HG03135 (cell line): ENCODE data around the gene GNAI3.

ENCODE experiments used
- ATAC-seq: cut with Tn5 transposase; IDR thresholded peaks from one replicate; pipeline ENCODE4 v1.9.1; 2021; ENCODE audit warnings: mild to moderate bottlenecking, moderate library complexity; ENCODE audit not compliant: unreplicated experiment

The GNAI3 gene

DNA sequence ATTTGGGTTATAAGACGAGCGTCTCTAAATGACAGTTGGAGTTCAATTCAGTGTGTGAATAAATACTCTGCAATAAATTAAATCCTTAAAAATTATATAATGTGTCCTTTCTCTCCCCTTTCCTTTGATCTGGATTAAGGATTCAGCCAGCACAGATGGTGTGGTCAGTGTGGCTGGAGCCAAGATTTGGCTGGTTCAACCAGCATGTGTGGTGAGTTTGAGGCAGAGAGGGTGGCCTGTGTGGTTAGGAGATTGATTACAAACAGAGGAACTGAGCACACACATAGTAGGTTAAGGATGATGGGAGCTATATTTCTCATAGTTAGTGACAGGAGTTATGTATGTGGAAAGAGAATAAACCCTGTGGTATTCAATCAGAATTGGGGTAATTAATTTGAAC, 24.7 kb upstream of the GNAI3 start:
- no peak for ATAC-seq

DNA sequence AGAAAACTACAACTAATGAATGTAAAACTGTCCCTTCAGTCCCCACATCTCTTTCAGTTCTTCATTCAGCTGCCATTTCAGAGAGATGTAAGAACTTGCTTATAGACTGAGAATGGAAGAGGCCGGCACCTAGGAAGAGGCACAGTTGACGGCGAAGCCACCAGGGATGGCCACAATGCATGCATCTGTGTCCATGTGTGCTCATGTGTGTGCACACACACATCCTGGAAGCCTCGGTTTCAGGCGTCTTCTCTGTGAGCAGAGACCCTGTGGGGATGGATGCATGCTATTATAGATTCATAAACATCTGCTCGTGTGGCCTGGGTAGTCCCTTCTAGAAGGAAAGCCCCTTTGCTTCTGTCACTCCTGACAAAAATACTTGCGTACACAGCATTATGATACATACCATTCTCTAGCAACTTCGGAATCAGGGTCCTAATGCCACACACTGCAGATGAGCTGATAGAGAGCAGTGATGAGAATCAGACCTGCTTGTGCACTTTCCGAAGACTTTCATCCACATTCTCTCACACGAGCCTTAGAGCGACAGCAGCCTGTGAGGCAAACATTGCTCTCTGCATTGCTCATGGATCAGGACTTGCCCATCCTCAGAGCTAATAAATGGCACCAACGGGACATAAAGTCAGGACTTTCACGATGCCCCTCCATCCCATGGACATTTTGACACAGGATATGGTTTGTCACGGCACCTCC, 21.2 kb upstream of the GNAI3 start:
- ATAC-seq = peak; percentile 52

DNA sequence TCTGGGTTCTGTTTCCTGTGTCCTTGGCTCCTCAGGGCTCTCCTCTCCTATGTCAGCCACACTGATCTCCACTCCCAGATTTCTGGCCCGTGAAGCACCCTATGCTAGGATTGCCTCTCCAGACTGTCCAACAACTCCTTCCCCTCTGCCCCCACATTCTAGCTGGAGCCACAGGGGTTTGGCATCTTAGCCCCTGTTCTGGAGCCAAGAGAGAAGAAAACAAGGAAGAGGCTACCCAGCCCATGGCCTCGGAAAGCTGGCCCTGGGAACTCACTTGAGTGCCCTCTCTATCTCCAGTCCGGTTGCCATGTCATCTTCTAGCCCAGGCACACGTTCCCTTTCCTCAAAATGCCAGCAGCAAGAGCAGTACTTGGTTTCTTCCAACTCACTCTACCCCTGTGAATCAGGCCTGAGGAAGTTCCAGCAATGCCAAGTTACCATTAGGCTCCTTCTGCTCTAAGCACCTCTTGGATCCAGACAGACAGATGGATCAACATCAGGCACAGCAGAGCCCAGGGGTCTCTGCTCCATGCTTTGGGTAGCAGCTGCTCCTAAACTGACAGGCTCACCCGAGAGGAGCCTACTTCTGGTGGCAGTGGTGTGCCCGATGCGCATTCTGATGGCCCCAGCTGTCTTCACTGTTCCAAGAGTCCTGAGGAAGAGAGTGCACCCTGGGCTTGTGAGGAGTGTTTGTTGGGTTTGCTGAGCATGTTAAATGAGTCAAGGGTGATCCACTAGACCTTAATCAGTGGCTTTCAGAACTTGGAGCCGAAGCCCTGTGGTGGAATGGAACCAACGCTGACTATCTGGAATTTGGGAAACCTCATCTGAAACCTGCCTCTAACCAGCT, 20.3 kb upstream of the GNAI3 start:
- no peak for ATAC-seq

DNA sequence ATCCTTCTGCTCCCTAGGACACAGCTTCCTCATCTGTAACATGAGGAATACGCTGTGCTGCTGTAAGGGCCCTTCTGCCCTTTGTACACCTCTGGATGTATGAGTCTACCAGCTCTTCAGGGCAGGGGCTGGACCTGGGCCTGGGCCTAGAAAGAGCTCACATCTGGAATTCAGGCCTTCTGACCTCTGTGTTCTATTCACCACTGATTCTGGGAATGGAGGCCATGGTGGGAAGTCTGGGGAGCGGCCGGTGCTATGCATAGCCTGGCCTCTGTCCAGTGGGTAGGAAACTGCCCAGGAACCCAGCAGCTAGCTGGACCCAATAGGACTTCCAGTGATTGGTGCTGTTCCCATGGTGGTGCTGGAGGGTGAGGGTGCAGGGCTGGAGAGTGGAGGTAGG, 19.7 kb upstream of the GNAI3 start:
- no peak for ATAC-seq

DNA sequence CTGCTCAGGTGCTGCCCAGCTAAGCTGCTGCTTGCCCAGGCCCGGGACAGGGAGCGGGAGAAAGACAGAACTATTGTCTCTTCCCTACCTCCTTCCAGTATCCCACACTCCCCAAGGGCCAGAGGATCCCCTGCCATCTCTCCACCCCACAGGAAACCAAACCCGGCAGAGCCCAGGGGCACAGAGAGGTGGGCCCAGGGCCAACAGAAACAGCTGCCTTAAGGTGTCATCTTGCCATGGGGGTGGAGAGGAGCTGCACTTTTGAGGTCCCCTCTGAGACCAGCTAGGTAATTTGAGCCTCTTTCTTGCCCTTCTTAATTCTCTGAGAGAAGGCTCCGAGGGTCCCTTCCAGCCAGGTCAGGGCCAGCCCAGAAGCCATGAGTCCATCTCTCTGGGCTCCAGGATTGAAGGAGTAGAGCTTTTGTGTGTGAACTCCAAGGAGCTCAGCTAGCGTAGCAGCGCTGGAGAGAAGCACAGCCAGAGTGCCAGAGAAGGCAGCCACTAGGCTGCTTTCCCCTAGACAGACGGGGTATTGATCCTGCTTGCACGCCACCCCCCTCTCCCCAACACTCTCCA, 18.4 kb upstream of the GNAI3 start:
- no peak for ATAC-seq

DNA sequence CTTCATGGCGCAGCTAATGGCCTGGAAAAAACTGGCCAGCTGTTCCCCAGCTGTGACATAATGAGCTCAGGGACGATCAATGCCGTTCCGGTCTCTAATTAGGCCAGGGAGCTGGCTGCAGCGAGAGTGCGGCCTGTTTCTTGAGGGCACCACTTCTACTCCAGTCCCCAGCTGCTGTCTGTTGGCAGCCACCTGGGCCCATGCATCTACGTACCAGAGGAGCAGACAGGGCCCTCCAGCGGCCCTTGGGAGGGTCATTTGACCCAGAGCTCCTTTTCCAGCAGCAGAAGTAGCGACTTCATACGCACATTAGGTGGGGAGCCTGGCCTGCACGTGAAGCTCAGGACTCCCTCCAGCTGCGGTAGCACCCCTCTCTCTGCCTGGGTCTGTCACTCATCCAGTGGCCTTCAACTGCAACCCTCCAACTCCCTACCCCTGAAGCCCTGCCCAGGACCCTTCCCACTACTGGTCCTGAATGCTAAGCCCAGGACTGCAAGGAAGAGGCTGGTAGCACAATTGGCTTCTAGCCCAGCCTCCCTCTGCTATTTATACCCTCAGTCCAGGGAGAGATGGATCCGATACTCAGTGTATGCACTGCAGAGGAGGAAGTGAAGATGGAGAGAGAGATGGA, 17.8 kb upstream of the GNAI3 start:
- no peak for ATAC-seq

DNA sequence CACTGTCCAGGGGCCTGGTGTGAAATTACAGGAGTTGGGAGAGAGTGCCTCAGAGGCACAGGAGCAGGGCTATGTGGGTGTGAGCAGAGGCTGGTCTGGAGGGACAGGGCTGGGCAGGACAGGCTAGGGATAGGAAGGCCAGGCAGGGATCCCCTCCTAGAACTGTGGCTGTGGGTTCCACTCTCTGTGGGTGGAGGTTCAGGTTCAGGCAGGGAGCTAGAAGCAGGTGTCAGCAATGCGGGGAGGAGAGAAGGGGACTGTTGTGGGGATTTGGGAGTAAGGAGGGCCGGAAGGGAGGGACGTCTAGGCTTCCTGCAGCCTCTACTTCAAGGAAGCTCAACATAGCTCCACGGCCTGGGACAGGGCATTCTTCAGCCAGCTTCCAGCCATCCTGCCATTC, 17.0 kb upstream of the GNAI3 start:
- ATAC-seq = no peak

DNA sequence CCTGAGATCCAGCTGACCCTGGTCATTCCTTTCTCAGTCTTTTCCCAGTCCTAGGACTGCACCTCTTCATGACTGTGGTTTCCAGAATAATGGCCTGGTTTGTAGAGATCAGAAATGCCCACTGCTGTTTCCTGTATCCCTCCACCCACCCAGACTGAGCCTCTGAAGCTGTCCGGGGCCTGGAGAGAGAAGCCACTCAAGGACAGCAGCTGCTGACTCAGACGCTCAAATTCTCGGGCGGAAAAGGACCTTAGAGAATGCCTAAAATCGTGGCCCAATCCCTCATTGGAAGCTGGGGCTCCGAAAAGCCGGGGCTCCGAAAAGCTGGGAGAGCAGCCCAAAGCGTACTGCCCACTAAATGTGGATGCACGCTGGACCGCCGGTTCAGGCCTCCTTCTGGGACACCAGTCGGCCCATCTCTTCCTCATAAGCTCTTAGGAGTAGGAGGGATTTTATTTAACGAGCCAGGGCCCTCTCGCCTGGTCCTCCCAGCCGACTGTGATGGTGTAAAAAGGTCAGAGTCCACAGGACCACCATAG, 16.5 kb upstream of the GNAI3 start:
- ATAC-seq = no peak

DNA sequence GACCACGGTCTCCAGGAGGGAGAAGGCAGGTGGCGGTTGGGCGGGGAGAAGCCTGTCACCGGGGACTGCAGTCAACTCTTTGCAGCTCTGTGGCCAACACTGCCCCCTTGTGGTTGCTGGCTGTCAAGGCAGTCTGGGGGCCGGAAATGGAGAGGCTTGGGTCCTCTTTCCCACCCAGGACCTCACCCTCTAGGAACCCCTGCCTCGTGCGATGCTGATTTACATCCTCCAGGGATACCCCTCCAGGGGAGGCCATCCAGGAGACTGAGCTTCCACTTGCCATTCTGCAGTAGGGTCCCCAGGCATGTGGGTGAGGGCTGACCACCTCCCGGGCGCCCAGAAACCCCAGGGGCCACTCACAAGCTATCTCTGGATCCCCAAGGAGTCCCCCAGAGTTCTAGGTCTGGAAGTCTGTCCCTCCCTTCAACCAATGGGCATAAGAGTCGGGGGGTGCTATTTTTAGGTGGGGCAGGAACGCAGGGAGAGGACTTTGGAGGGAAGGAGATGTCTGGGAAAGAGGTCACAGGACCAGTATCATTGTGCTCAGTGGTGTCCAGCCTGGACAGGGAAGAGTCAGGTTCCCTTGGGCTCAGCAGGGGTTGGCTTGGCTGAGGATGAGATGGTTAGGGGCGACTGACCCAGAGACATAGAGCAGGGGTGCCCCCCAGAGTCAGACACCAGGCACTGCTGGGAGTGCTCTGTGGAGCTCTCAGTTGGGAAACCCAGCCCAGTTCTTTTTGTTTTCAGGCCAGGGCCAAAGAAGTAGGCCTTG, 15.9 kb upstream of the GNAI3 start:
- ATAC-seq = peak; percentile 72

DNA sequence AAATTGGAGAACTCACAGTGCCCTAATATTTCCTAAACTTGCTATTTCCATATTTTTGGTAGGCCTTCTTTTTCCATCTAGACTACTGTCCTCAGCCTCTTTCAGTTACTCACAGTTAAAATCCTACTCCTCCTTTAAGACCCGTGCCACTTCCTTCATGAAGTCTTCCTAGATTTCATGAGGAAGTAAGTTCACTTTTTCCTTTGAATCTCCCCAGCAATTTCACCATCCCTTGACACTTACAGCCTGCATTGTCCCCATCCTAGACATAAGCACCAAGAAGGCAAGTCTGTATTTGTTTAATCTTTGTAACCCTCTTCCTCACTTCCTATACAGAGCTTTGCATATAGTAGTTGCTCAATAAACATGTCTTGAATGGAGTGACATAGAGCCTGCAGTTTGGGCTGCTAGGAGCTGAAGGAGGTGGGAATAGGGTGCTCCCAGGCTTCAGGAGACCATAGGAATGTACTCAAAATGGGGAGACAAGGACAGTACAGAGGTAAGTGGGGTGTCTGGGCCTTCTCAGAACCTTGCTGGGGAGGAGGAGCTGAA, 14.0 kb upstream of the GNAI3 start:
- no peak for ATAC-seq

DNA sequence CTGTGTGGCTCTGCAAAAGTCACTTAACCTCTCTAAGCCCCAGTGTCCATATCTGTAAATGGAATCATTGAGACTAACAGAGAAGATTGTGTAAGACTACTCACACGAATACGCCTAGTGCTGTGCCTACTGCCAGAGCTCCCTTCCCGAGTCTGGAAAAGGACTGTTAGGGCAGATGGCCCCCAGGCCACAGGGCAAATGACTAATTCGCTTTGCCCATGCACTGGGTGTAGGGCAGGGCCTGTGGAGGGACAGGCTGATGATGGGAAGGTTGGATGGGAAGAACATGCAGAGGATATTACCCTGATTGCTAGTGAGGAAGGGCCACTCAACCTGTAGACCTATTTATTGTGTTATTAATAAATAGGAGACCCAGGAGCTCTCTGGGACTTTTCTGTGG, 12.9 kb upstream of the GNAI3 start:
- no peak for ATAC-seq

DNA sequence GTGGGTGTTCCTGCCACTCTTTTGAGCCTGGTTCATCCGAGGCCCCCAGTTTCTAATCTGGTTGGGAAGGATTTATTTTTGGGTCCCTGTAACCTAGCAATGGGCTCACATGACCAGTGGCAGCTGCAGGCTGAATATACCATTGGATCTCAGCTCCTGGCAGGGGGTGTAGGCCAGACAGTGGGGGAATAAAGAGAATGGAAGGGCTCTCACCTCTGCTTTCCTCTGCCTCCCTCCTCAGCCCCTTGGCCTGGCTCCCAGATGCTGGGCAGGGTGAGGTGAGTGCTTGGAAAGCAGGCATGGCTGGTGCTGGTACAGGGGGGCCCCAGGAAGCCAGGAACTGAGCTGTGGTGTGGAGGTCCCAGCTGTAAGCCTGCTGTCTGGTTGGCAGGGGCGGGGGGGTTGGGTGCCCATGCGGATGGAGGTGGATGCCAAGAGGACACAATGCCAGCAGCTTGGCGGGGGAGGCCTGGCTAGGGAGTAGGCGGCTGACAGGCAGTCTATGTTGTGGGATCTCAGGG, 12.4 kb upstream of the GNAI3 start:
- ATAC-seq = no peak

DNA sequence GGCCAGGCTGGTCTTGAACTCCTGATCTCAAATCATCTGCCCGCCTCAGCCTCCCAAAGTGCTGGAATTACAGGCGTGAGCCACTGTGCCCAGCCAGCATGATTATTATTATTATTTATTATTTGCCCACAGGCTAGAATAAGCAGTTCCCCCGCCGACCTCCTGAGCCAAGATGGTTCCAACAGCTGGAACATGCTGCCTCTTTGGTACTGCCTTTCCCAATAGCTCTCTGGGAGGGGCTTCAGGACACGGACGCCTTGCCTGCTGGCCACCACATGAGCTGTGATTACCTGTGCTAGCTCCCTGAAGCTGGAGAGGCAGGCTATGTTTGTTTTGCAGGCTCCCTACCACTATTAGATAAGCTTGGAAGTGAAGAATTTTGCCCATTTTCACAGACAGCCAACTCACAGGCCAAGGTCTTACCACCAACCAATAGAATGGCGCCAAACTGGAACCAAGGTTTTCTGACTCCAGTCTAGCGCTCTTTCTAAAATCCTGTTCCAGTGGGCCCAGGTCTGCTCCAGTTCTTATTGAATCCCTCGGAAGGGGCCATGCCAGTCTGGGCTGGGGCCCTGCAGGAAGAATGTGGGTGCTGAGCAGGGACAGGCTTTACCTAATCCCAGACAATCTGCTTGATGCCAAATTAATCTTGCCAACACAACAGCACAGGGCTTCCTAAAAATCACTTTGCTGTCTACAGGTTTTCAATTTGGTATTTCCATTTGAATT, 10.8 kb upstream of the GNAI3 start:
- no peak for ATAC-seq

DNA sequence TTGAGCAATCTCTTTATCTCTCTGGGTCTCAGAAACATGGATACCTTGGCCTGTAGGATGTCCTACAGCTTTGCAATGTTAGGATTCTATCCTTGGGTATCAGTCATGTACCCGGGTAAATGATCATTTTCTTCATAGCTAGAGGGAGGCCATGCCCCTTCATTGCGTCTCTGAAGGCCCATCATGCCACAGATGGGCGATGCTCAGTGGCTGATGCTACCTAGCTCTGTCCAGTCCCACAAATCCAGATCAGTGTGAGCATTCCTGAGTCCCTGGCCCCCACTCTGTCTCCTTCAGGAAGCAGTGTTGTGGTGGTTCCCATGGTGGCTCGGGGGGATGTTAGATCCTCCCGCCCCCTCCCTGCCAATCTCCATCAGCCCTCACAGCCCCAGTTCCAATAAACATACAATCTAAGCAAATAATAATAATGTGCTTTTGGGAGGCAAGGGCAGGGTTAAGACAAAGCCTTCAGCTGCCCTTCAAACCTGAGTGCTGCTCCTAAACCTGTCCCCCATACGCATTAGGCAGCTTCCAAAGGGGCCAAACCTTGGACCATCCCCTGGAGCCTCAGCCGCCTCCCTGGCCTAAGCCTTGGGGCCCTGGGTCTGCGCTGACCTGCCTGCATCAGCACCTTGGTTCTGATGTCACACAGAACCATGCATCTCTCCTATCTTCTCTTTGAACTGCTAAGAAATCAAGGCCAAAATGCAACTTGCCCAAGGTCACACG, 9.4 kb upstream of the GNAI3 start:
- ATAC-seq = no peak

DNA sequence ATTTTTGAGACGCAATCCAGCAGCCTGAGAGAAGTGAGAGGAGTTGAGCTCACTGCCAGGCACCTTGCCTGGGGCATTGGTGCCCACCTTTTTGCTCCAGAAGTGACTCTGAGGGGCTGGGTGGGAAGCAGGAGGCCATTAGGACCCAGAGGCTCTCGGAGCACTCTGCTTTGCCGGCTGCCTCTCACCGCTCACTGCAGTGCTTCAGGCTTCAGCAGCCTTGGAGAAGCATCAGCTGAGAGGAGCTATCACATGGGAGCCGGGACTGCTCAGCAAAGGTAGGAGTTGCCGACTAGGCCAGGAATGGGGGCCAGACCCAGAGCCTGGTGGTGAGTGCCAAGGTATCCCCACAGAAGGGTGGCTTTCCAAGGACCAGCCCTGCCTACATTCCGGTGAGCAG, 8.7 kb upstream of the GNAI3 start, which contains the start of gene GPR61:
GPR61 (plus strand) TSS at position 197 of the 400 bp plus-strand sequence. CDS start 3,151 bp downstream, outside the sequence.
- no peak for ATAC-seq

DNA sequence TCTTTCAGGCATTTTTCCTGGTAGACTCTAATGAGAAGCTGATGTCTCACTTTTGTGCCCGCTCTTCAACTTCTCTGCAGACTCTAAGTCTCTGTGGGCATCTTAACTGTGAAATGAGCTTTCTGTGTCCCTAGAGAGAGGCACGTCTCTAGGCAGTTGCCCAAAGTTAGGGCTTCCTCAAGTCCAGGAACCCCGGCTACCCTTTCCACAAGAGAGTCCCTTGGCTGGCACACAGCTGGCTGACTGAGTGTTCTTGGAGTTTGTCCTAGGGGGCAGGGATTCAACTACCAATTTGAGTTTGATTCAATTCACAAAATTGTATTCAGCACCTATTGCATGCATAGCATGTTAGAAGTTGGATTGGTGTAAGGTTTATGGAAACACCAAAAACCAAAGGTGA, 7.3 kb upstream of the GNAI3 start:
- no peak for ATAC-seq

DNA sequence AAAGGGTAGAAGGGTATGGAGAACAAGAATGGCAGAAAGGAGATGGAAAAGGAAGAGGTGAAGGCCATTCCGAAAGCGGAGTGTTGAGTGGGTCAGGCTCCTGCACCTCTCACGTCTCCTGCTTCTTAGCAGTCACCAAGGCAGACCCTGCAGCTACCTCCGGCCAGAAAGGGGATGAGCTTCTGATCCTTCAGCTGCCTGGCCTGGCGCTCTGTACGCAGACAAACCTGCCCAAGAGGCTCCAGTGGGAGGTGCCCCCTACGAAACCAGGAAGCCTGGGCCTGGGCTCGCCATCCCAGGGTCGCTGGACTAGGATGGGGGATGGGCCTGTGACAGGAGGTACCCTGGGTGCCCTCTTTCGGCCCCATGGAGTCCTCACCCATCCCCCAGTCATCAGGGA, 5.8 kb upstream of the GNAI3 start:
- ATAC-seq = no peak

DNA sequence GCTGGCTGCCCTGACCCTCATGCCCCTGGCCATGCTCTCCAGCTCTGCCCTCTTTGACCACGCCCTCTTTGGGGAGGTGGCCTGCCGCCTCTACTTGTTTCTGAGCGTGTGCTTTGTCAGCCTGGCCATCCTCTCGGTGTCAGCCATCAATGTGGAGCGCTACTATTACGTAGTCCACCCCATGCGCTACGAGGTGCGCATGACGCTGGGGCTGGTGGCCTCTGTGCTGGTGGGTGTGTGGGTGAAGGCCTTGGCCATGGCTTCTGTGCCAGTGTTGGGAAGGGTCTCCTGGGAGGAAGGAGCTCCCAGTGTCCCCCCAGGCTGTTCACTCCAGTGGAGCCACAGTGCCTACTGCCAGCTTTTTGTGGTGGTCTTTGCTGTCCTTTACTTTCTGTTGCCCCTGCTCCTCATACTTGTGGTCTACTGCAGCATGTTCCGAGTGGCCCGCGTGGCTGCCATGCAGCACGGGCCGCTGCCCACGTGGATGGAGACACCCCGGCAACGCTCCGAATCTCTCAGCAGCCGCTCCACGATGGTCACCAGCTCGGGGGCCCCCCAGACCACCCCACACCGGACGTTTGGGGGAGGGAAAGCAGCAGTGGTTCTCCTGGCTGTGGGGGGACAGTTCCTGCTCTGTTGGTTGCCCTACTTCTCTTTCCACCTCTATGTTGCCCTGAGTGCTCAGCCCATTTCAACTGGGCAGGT, 5.0 kb upstream of the GNAI3 start:
- ATAC-seq = no peak
